ENCODE measurements around the gene KCNH1.

Gene KCNH1

GRCh38 chr1:210944252-210944651 is 189.7 kb downstream of the KCNH1 start:
- TF ChIP-seq, protein P1, sequence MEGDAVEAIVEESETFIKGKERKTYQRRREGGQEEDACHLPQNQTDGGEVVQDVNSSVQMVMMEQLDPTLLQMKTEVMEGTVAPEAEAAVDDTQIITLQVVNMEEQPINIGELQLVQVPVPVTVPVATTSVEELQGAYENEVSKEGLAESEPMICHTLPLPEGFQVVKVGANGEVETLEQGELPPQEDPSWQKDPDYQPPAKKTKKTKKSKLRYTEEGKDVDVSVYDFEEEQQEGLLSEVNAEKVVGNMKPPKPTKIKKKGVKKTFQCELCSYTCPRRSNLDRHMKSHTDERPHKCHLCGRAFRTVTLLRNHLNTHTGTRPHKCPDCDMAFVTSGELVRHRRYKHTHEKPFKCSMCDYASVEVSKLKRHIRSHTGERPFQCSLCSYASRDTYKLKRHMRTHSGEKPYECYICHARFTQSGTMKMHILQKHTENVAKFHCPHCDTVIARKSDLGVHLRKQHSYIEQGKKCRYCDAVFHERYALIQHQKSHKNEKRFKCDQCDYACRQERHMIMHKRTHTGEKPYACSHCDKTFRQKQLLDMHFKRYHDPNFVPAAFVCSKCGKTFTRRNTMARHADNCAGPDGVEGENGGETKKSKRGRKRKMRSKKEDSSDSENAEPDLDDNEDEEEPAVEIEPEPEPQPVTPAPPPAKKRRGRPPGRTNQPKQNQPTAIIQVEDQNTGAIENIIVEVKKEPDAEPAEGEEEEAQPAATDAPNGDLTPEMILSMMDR (conservative IDR thresholded peaks at IDR 0.05), result no peak
- no peak for TF ChIP-seq ZFX (IDR thresholded peaks at IDR 0.05)
- H3K27ac ChIP-seq, result no peak overlapping the region

GRCh38 chr1:210942513-210942912 is 191.4 kb downstream of the KCNH1 start:
- H3K27ac ChIP-seq, result no peak overlapping the region
- TF ChIP-seq, protein P1 (conservative IDR thresholded peaks at IDR 0.05), result no peak
- no peak for TF ChIP-seq ZFX (IDR thresholded peaks at IDR 0.05)

DNA sequence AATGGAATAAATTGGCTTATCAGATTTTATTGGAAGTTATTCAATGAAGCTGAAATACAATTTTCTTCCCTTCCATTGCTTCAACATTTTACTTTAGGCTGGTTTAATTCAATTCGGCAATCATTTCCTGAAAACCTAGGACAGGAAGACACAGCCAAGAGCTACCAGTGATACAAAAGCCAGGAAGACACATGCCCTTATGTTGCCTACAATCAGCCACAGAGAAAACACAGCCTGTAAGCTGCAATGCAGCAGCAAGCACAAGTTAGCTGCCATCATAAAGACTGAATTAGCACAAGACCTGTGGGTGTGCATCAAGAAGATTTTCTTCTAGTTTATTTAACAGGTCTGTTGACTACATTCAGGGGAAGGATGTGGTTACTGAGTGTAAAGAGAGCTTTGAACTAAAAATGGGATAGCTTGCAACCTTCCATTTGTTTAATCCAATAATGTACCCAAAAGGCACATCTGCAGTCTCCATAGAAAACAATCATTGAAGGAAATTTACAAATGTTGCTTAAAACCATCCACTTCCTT is 193.8 kb downstream of the KCNH1 start:
- H3K27ac ChIP-seq, result no peak overlapping the region
- no peak for TF ChIP-seq ZFX (IDR thresholded peaks at IDR 0.05)
- TF ChIP-seq, protein P1 (conservative IDR thresholded peaks at IDR 0.05), result no peak

GRCh38 chr1:210938416-210938925 is 195.5 kb downstream of the KCNH1 start:
- TF ChIP-seq, protein P1 (conservative IDR thresholded peaks at IDR 0.05), result no peak
- no peak for TF ChIP-seq ZFX (IDR thresholded peaks at IDR 0.05)
- H3K27ac ChIP-seq, result no peak overlapping the region

- TF ChIP-seq, protein P1 (conservative IDR thresholded peaks at IDR 0.05), result no peak
- no peak for TF ChIP-seq ZFX (IDR thresholded peaks at IDR 0.05)
- no peak overlapping the region for H3K27ac ChIP-seq
Measured at GRCh38 chr1:210937846-210938245, 196.1 kb downstream of the KCNH1 start.

- no peak overlapping the region for H3K27ac ChIP-seq
- no peak for TF ChIP-seq ZFX (IDR thresholded peaks at IDR 0.05)
- TF ChIP-seq, protein P1 (conservative IDR thresholded peaks at IDR 0.05), result no peak
Measured at GRCh38 chr1:210935905-210936304, 198.0 kb downstream of the KCNH1 start.

- H3K27ac ChIP-seq, result no peak overlapping the region
- TF ChIP-seq, protein P1 (conservative IDR thresholded peaks at IDR 0.05), result no peak
Measured at GRCh38 chr1:210932104-210932503, 201.8 kb downstream of the KCNH1 start.
